Activated T-cell treated with anti-CD3 and anti-CD28 coated beads, Interleukin-2, amount 50 U/mL, for 4 hours (primary cell): ENCODE measurements around the gene C2CD4C. TPM values are rescaled to one million over a fixed set of nuclear protein-coding genes. Genes with fewer than 3 reads are reported as not detected.
"Not testable (repeated sequence)": the region's sequence is repeated elsewhere in the genome, so short reads cannot be mapped to it uniquely, and the experiment has no call there.

ENCODE experiments used
- ATAC-seq, 2 donors: fragments of 200-7000 bp; cut with Tn5 transposase; one replicate each; pipeline ENCODE4 v1.10.0; 2021
- DNase-seq: peaks from one replicate; pipeline ENCODE4 v3.0.0-alpha.2; 2020
- H3K27me3 Mint-ChIP-seq: one replicate; pipeline ENCODE4 v1.8.0; 2021; ENCODE audit warnings: low read depth, mixed read lengths
- H3K36me3 Mint-ChIP-seq: one replicate; pipeline ENCODE4 v1.8.0; 2022; ENCODE audit warnings: mixed read lengths; ENCODE audit not compliant: insufficient read depth
- H3K4me1 Mint-ChIP-seq: one replicate; pipeline ENCODE4 v1.8.0; 2021; ENCODE audit warnings: low read depth, mixed read lengths
- H3K4me3 Mint-ChIP-seq: one replicate; pipeline ENCODE4 v1.8.0; 2021; ENCODE audit warnings: mild to moderate bottlenecking, moderate library complexity, mixed read lengths
- H3K9me3 Mint-ChIP-seq: one replicate; pipeline ENCODE4 v1.8.0; 2021; ENCODE audit warnings: mixed read lengths
- total RNA-seq, 3 donors: library from RNA; stranded (reverse); gene quantifications; one replicate each; pipeline ENCODE4 v1.2.1, GENCODE V29; 2021

Gene C2CD4C
- total RNA-seq, 3 donors from 2014 or later: 0.11 to 0.14 TPM; not detected in 1

GRCh38 chr19:402786-403185 lies 6.2 kb downstream of the C2CD4C start:
- ATAC-seq: no peak
- H3K27me3 Mint-ChIP-seq: peaks cover 19% of the 10 kb centered on the region
- no peak overlapping the region for H3K4me3 Mint-ChIP-seq
- no peaks in the 10 kb centered on the region for H3K36me3 Mint-ChIP-seq
- H3K4me1 Mint-ChIP-seq: no peaks in the 10 kb centered on the region
- no peak for DNase-seq
- no peaks in the 10 kb centered on the region for H3K9me3 Mint-ChIP-seq

- ATAC-seq: no peak
- peaks cover 19% of the 10 kb centered on the region for H3K27me3 Mint-ChIP-seq
- no peaks in the 10 kb centered on the region for H3K4me1 Mint-ChIP-seq
Measured at GRCh38 chr19:401866-402511, 7.0 kb downstream of the C2CD4C start.

GRCh38 chr19:400976-401865 lies 7.7 kb downstream of the C2CD4C start:
- Mint-ChIP-seq H3K9me3 (no peaks in the 10 kb centered on the region), H3K4me3 (no peak overlapping the region), H3K36me3 (no peaks in the 10 kb centered on the region), H3K4me1 (no peaks in the 10 kb centered on the region), H3K27me3 (peaks cover 16% of the 10 kb centered on the region)
- ATAC-seq: no peak
- no peak for DNase-seq

More at GRCh38 chr19:401866-402511, 7.0 kb downstream of the C2CD4C start:
- H3K36me3 Mint-ChIP-seq: no peaks in the 10 kb centered on the region
- no peaks in the 10 kb centered on the region for H3K9me3 Mint-ChIP-seq
- no peak for DNase-seq
- H3K4me3 Mint-ChIP-seq: no peak overlapping the region

GRCh38 chr19:399370-399769 lies 9.6 kb downstream of the C2CD4C start:
- H3K36me3 Mint-ChIP-seq: no peaks in the 10 kb centered on the region
- no peak for DNase-seq
- ATAC-seq: no peak
- H3K9me3 Mint-ChIP-seq: peaks cover 5% of the 10 kb centered on the region
- H3K4me1 Mint-ChIP-seq: no peaks in the 10 kb centered on the region
- no peak overlapping the region for H3K4me3 Mint-ChIP-seq
- peaks cover 12% of the 10 kb centered on the region for H3K27me3 Mint-ChIP-seq

- Mint-ChIP-seq H3K4me3 (no peak overlapping the region), H3K27me3 (peaks cover 12% of the 10 kb centered on the region), H3K9me3 (peaks cover 5% of the 10 kb centered on the region), H3K36me3 (no peaks in the 10 kb centered on the region), H3K4me1 (no peaks in the 10 kb centered on the region)
- no peak for DNase-seq
- no peak for ATAC-seq
Measured at GRCh38 chr19:398719-399118, 10.2 kb downstream of the C2CD4C start.

- ATAC-seq: no peak
- no peak overlapping the region for H3K4me3 Mint-ChIP-seq
- peaks cover 7% of the 10 kb centered on the region for H3K9me3 Mint-ChIP-seq
- peaks cover 6% of the 10 kb centered on the region for H3K27me3 Mint-ChIP-seq
- no peaks in the 10 kb centered on the region for H3K36me3 Mint-ChIP-seq
- no peak for DNase-seq
- no peaks in the 10 kb centered on the region for H3K4me1 Mint-ChIP-seq
Measured at GRCh38 chr19:397941-398706, 10.8 kb downstream of the C2CD4C start.

- Mint-ChIP-seq H3K9me3 (peaks cover 9% of the 10 kb centered on the region), H3K4me3 (no peak overlapping the region), H3K4me1 (no peaks in the 10 kb centered on the region), H3K36me3 (no peaks in the 10 kb centered on the region), H3K27me3 (no peaks in the 10 kb centered on the region)
- ATAC-seq (no peak), DNase-seq (no peak)
Measured at GRCh38 chr19:397321-397720, 11.6 kb downstream of the C2CD4C start.

- no peaks in the 10 kb centered on the region for H3K27me3 Mint-ChIP-seq
- peak overlapping the region; percentile 24 for H3K4me3 Mint-ChIP-seq
- H3K9me3 Mint-ChIP-seq: peaks cover 9% of the 10 kb centered on the region
- DNase-seq (no peak), ATAC-seq (no peak)
- no peaks in the 10 kb centered on the region for H3K4me1 Mint-ChIP-seq
- no peaks in the 10 kb centered on the region for H3K36me3 Mint-ChIP-seq
Measured at GRCh38 chr19:395467-395866, 13.5 kb downstream of the C2CD4C start.

- H3K36me3 Mint-ChIP-seq, H3K4me3 Mint-ChIP-seq: not testable (repeated sequence)
Measured at GRCh38 chr19:394857-395256, 14.1 kb downstream of the C2CD4C start.

GRCh38 chr19:393560-393959 lies 15.4 kb downstream of the C2CD4C start:
- not testable (repeated sequence) for H3K36me3 Mint-ChIP-seq, H3K4me1 Mint-ChIP-seq, ATAC-seq, H3K4me3 Mint-ChIP-seq, H3K9me3 Mint-ChIP-seq, DNase-seq, H3K27me3 Mint-ChIP-seq

More at GRCh38 chr19:394857-395256, 14.1 kb downstream of the C2CD4C start:
- not testable (repeated sequence) for H3K27me3 Mint-ChIP-seq, DNase-seq, H3K4me1 Mint-ChIP-seq, ATAC-seq, H3K9me3 Mint-ChIP-seq

GRCh38 chr19:392375-392970 lies 16.5 kb downstream of the C2CD4C start:
- DNase-seq (no peak), ATAC-seq (no peak)
- H3K27me3 Mint-ChIP-seq: peaks cover 9% of the 10 kb centered on the region
- no peak overlapping the region for H3K4me3 Mint-ChIP-seq
- no peaks in the 10 kb centered on the region for H3K36me3 Mint-ChIP-seq
- H3K4me1 Mint-ChIP-seq: no peaks in the 10 kb centered on the region
- H3K9me3 Mint-ChIP-seq: peaks cover 9% of the 10 kb centered on the region

GRCh38 chr19:391726-392374 lies 17.1 kb downstream of the C2CD4C start:
- H3K4me3 Mint-ChIP-seq: no peak overlapping the region
- no peaks in the 10 kb centered on the region for H3K4me1 Mint-ChIP-seq
- no peak for ATAC-seq
- DNase-seq: no peak
- no peaks in the 10 kb centered on the region for H3K36me3 Mint-ChIP-seq
- peaks cover 10% of the 10 kb centered on the region for H3K27me3 Mint-ChIP-seq
- peaks cover 9% of the 10 kb centered on the region for H3K9me3 Mint-ChIP-seq

- Mint-ChIP-seq H3K27me3 (peaks cover 16% of the 10 kb centered on the region), H3K4me3 (no peak overlapping the region), H3K4me1 (no peaks in the 10 kb centered on the region), H3K9me3 (peaks cover 9% of the 10 kb centered on the region), H3K36me3 (no peaks in the 10 kb centered on the region)
- peak; percentile 34 to 35 for ATAC-seq
- DNase-seq: no peak
Measured at GRCh38 chr19:391207-391557, 17.8 kb downstream of the C2CD4C start.
